ENCODE data around the gene CEBPB.

GRCh38 chr20:50175938-50176933 lies 14.4 kb upstream of the CEBPB start:
- no peak for TF ChIP-seq EZH2 (IDR thresholded peaks at IDR 0.05; ENCODE audit: low read length)
- TF ChIP-seq CTCF (optimal IDR thresholded peaks at IDR 0.05 in 1 of 3, IDR thresholded peaks at IDR 0.05 in 1 of 3, conservative IDR thresholded peaks at IDR 0.05 in 1 of 3; ENCODE audit: extremely low read depth in 1 of 3, insufficient read depth in 2 of 3, low read length in 3 of 3) = no peak
